GM23338 (cell line): ENCODE data around the gene MTHFD2L.

Source experiments
- CREB1 ChIP-seq: fragments of 250-450 bp; sonication (Bioruptor Pico); IDR thresholded peaks from 2 replicates; pipeline ENCODE4 v1.5.0; 2020; ENCODE audit warnings: low read depth, mild to moderate bottlenecking, moderate library complexity
- EZH2 ChIP-seq: fragments of 200-600 bp; sonication (generic); IDR thresholded peaks from one replicate; pipeline ENCODE4 v1.8.0; 2017; ENCODE audit warnings: antibody characterized with exemption, mild to moderate bottlenecking, low read depth; ENCODE audit not compliant: unreplicated experiment
- EZH2phosphoT487 ChIP-seq: fragments of 200-600 bp; sonication (generic); IDR thresholded peaks from one replicate; pipeline ENCODE4 v1.8.1; 2018; ENCODE audit warnings: antibody characterized with exemption; ENCODE audit not compliant: unreplicated experiment
- JUNB ChIP-seq: IDR thresholded peaks from one replicate; pipeline ENCODE4 v1.6.1; 2016; ENCODE audit warnings: antibody characterized with exemption; ENCODE audit not compliant: unreplicated experiment
- NANOG ChIP-seq: IDR thresholded peaks from 2 replicates; pipeline ENCODE4 v1.6.1; 2016; ENCODE audit warnings: antibody characterized with exemption, borderline replicate concordance
- POLR2AphosphoS5 ChIP-seq: IDR thresholded peaks from 2 replicates; pipeline ENCODE4 v1.6.1; 2016; ENCODE audit warnings: antibody characterized with exemption, low read depth
- REST ChIP-seq: IDR thresholded peaks from one replicate; pipeline ENCODE4 v1.6.1; 2018; ENCODE audit warnings: antibody characterized with exemption; ENCODE audit not compliant: unreplicated experiment
- STAT1 ChIP-seq: IDR thresholded peaks from one replicate; pipeline ENCODE4 v1.6.1; 2016; ENCODE audit warnings: antibody characterized with exemption; ENCODE audit not compliant: unreplicated experiment
- ZNF331 ChIP-seq: fragments of 250-450 bp; sonication (Bioruptor Pico); IDR thresholded peaks from 2 replicates; pipeline ENCODE4 v1.5.0; 2020; ENCODE audit warnings: low read depth, mild to moderate bottlenecking, moderate library complexity
- ZNF462 ChIP-seq: fragments of 250-450 bp; sonication (Bioruptor Pico); IDR thresholded peaks from 2 replicates; pipeline ENCODE4 v1.5.0; 2020; ENCODE audit warnings: mild to moderate bottlenecking, moderate library complexity
- TF ChIP-seq, protein P1 (sequence below), 2 experiments: fragments of 200-600 bp in 1 of 2; sonication (generic) in 1 of 2; conservative IDR thresholded peaks; 2 replicates each; pipeline versions ENCODE4 v1.5.1 to v1.6.1; 2016 to 2017; ENCODE audit warnings: antibody characterized with exemption in 2 of 2, low read depth in 2 of 2, mild to moderate bottlenecking in 2 of 2, moderate library complexity in 1 of 2
- TF ChIP-seq, protein P2 (sequence below): IDR thresholded peaks from 2 replicates; pipeline ENCODE4 v1.6.1; 2016; ENCODE audit warnings: antibody characterized with exemption

DNA sequence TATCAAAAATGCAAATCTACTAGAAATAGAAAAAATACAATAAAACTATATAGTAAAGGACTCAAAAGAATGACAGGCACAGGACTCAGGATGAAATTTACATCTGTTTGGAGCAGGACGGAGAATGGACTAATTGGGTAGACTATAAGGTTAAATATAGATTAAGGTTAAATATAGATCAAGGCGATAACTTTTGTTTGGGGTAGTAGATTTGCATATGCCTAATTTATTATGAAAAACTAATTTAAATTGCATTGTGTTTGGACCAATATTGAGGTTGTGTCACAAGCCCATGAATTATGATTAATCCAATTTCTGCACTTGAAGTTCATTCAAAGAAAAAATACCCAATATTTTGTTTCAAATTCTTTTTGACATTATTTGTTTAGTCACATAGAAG is 31.0 kb downstream of the MTHFD2L start:
- TF ChIP-seq, protein P1, sequence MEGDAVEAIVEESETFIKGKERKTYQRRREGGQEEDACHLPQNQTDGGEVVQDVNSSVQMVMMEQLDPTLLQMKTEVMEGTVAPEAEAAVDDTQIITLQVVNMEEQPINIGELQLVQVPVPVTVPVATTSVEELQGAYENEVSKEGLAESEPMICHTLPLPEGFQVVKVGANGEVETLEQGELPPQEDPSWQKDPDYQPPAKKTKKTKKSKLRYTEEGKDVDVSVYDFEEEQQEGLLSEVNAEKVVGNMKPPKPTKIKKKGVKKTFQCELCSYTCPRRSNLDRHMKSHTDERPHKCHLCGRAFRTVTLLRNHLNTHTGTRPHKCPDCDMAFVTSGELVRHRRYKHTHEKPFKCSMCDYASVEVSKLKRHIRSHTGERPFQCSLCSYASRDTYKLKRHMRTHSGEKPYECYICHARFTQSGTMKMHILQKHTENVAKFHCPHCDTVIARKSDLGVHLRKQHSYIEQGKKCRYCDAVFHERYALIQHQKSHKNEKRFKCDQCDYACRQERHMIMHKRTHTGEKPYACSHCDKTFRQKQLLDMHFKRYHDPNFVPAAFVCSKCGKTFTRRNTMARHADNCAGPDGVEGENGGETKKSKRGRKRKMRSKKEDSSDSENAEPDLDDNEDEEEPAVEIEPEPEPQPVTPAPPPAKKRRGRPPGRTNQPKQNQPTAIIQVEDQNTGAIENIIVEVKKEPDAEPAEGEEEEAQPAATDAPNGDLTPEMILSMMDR (conservative IDR thresholded peaks at IDR 0.05; ENCODE audit: low read depth in 2 of 2): no peak
- TF ChIP-seq POLR2AphosphoS5 (no peak), NANOG (no peak), EZH2 (no peak), CREB1 (no peak), EZH2phosphoT487 (no peak), ZNF462 (CRISPR knock-in tag) (no peak), ZNF331 (CRISPR knock-in tag) (no peak), JUNB (no peak), REST (no peak), STAT1 (no peak)
- TF ChIP-seq, protein P2, sequence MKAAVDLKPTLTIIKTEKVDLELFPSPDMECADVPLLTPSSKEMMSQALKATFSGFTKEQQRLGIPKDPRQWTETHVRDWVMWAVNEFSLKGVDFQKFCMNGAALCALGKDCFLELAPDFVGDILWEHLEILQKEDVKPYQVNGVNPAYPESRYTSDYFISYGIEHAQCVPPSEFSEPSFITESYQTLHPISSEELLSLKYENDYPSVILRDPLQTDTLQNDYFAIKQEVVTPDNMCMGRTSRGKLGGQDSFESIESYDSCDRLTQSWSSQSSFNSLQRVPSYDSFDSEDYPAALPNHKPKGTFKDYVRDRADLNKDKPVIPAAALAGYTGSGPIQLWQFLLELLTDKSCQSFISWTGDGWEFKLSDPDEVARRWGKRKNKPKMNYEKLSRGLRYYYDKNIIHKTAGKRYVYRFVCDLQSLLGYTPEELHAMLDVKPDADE: no peak
